Body of pancreas (tissue), 4 donors: Measurements from ENCODE around the gene HSPB7.
A peak's percentile ranks its signal among the peaks of the same experiment; 100 is the strongest.

Experiments used
- POLR2A ChIP-seq, 3 donors: fragments of 450-650 bp; IDR thresholded peaks; one replicate each; pipeline ENCODE4 v1.6.1; 2016; ENCODE audit warnings: antibody characterized with exemption in 3 of 3, mild to moderate bottlenecking in 2 of 3
- TF ChIP-seq, protein P1 (sequence below), 7 experiments: fragments of 450-650 bp in 4 of 7; fragments of 200-600 bp in 3 of 7; sonication (generic) in 3 of 7; IDR thresholded peaks; one replicate each; pipeline ENCODE4 v1.5.1; 2016 to 2019; ENCODE audit warnings: antibody characterized with exemption in 7 of 7

- TF ChIP-seq, protein P1, sequence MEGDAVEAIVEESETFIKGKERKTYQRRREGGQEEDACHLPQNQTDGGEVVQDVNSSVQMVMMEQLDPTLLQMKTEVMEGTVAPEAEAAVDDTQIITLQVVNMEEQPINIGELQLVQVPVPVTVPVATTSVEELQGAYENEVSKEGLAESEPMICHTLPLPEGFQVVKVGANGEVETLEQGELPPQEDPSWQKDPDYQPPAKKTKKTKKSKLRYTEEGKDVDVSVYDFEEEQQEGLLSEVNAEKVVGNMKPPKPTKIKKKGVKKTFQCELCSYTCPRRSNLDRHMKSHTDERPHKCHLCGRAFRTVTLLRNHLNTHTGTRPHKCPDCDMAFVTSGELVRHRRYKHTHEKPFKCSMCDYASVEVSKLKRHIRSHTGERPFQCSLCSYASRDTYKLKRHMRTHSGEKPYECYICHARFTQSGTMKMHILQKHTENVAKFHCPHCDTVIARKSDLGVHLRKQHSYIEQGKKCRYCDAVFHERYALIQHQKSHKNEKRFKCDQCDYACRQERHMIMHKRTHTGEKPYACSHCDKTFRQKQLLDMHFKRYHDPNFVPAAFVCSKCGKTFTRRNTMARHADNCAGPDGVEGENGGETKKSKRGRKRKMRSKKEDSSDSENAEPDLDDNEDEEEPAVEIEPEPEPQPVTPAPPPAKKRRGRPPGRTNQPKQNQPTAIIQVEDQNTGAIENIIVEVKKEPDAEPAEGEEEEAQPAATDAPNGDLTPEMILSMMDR (IDR thresholded peaks at IDR 0.05) = peak; percentile 87 to 97 (median 96)
- no peak for TF ChIP-seq POLR2A (IDR thresholded peaks at IDR 0.05)
Observed at GRCh38 chr1:16032388-16033102, 14.7 kb upstream of the HSPB7 start.
